GM23338 (cell line): Measurements from ENCODE around the gene LPP. TPM values are rescaled to one million over a fixed set of nuclear protein-coding genes. Genes with fewer than 3 reads are reported as not detected.

Source experiments
- ATAC-seq: fragments of 200-7000 bp; cut with Tn5 transposase; 3 replicates; pipeline ENCODE4 v1.9.1; 2020
- DNase-seq: peaks from one replicate; pipeline ENCODE4 v3.0.0-alpha.2; 2015; ENCODE audit warnings: low spot score
- H2AFZ ChIP-seq: fragments of 200-600 bp; sonication (generic); 2 replicates; pipeline ENCODE4 v1.8.0; 2016; ENCODE audit warnings: antibody characterized with exemption, mild to moderate bottlenecking, moderate library complexity
- H3F3A ChIP-seq: fragments of 200-600 bp; sonication (generic); replicated peaks from 2 replicates; pipeline ENCODE4 v1.8.0; 2017; ENCODE audit warnings: antibody characterized with exemption, mixed run types, low read depth
- H3K27ac ChIP-seq: fragments of 200-600 bp; sonication (generic); 2 replicates; pipeline ENCODE4 v1.6.1; 2016; ENCODE audit warnings: low read depth
- H3K27me3 ChIP-seq: fragments of 200-600 bp; sonication (generic); 2 replicates; pipeline ENCODE4 v1.8.0; 2016; ENCODE audit warnings: mild to moderate bottlenecking, mixed run types, moderate library complexity; ENCODE audit not compliant: insufficient read depth
- H3K36me3 ChIP-seq: fragments of 200-600 bp; sonication (generic); 2 replicates; pipeline ENCODE4 v1.8.0; 2016; ENCODE audit warnings: mild to moderate bottlenecking; ENCODE audit not compliant: insufficient read depth
- H3K4me1 ChIP-seq: fragments of 200-600 bp; sonication (generic); 2 replicates; pipeline ENCODE4 v1.8.0; 2016; ENCODE audit warnings: mild to moderate bottlenecking, moderate library complexity; ENCODE audit not compliant: insufficient read depth
- H3K4me2 ChIP-seq: fragments of 200-600 bp; sonication (generic); 2 replicates; pipeline ENCODE4 v1.7.1; 2017; ENCODE audit warnings: mixed run types
- H3K4me3 ChIP-seq: fragments of 200-600 bp; sonication (generic); 2 replicates; pipeline ENCODE4 v1.6.1; 2016; ENCODE audit warnings: mixed run types
- H3K79me2 ChIP-seq: fragments of 200-600 bp; sonication (generic); replicated peaks from 2 replicates; pipeline ENCODE4 v1.8.0; 2017; ENCODE audit warnings: mild to moderate bottlenecking; ENCODE audit not compliant: insufficient read depth
- H3K9me2 ChIP-seq: fragments of 200-600 bp; sonication (generic); 2 replicates; pipeline ENCODE4 v1.8.0; 2017; ENCODE audit not compliant: insufficient read depth
- H4K20me1 ChIP-seq: fragments of 200-600 bp; sonication (generic); replicated peaks from 2 replicates; pipeline ENCODE4 v1.8.0; 2017; ENCODE audit warnings: mild to moderate bottlenecking; ENCODE audit not compliant: insufficient read depth
- H3K27ac Mint-ChIP-seq: 2 replicates; pipeline ENCODE4 v1.8.0; 2020; ENCODE audit warnings: inconsistent platforms, mild to moderate bottlenecking, moderate library complexity, mixed read lengths
- H3K27me3 Mint-ChIP-seq: 3 replicates; pipeline ENCODE4 v1.8.0; 2022; ENCODE audit warnings: low read depth, mild to moderate bottlenecking, moderate library complexity, mixed read lengths, inconsistent platforms; ENCODE audit not compliant: insufficient read depth, poor library complexity
- H3K36me3 Mint-ChIP-seq: 3 replicates; pipeline ENCODE4 v1.8.0; 2021; ENCODE audit warnings: low read depth, mild to moderate bottlenecking, inconsistent platforms, moderate library complexity, mixed read lengths
- H3K4me1 Mint-ChIP-seq: 3 replicates; pipeline ENCODE4 v1.8.0; 2020; ENCODE audit warnings: mild to moderate bottlenecking, inconsistent platforms, mixed read lengths
- H3K4me3 Mint-ChIP-seq: 3 replicates; pipeline ENCODE4 v1.8.0; 2021; ENCODE audit warnings: moderate library complexity, mild to moderate bottlenecking, inconsistent platforms, mixed read lengths
- H3K9me3 Mint-ChIP-seq: 3 replicates; pipeline ENCODE4 v1.8.0; 2020; ENCODE audit warnings: moderate library complexity, mild to moderate bottlenecking, inconsistent platforms, mixed read lengths
- CREB1 ChIP-seq: fragments of 250-450 bp; sonication (Bioruptor Pico); IDR thresholded peaks from 2 replicates; pipeline ENCODE4 v1.5.0; 2020; ENCODE audit warnings: low read depth, mild to moderate bottlenecking, moderate library complexity
- EZH2 ChIP-seq: fragments of 200-600 bp; sonication (generic); IDR thresholded peaks from one replicate; pipeline ENCODE4 v1.8.0; 2017; ENCODE audit warnings: antibody characterized with exemption, mild to moderate bottlenecking, low read depth; ENCODE audit not compliant: unreplicated experiment
- EZH2phosphoT487 ChIP-seq: fragments of 200-600 bp; sonication (generic); IDR thresholded peaks from one replicate; pipeline ENCODE4 v1.8.1; 2018; ENCODE audit warnings: antibody characterized with exemption; ENCODE audit not compliant: unreplicated experiment
- JUNB ChIP-seq: IDR thresholded peaks from one replicate; pipeline ENCODE4 v1.6.1; 2016; ENCODE audit warnings: antibody characterized with exemption; ENCODE audit not compliant: unreplicated experiment
- NANOG ChIP-seq: IDR thresholded peaks from 2 replicates; pipeline ENCODE4 v1.6.1; 2016; ENCODE audit warnings: antibody characterized with exemption, borderline replicate concordance
- POLR2AphosphoS5 ChIP-seq: IDR thresholded peaks from 2 replicates; pipeline ENCODE4 v1.6.1; 2016; ENCODE audit warnings: antibody characterized with exemption, low read depth
- REST ChIP-seq: IDR thresholded peaks from one replicate; pipeline ENCODE4 v1.6.1; 2018; ENCODE audit warnings: antibody characterized with exemption; ENCODE audit not compliant: unreplicated experiment
- STAT1 ChIP-seq: IDR thresholded peaks from one replicate; pipeline ENCODE4 v1.6.1; 2016; ENCODE audit warnings: antibody characterized with exemption; ENCODE audit not compliant: unreplicated experiment
- ZNF331 ChIP-seq: fragments of 250-450 bp; sonication (Bioruptor Pico); IDR thresholded peaks from 2 replicates; pipeline ENCODE4 v1.5.0; 2020; ENCODE audit warnings: low read depth, mild to moderate bottlenecking, moderate library complexity
- ZNF462 ChIP-seq: fragments of 250-450 bp; sonication (Bioruptor Pico); IDR thresholded peaks from 2 replicates; pipeline ENCODE4 v1.5.0; 2020; ENCODE audit warnings: mild to moderate bottlenecking, moderate library complexity
- polyA plus RNA-seq: library from polyadenylated mRNA; unstranded; fragments of >200 nt; fragmentation: Nextera tagmentation; extraction: Ambion mirVana; gene quantifications from 2 replicates; pipeline ENCODE4 v1.2.1, GENCODE V29; 2016
- total RNA-seq: library from RNA; depleted of rRNA; stranded (reverse); fragments of >200 nt; shearing (Covaris generic); gene quantifications from 2 replicates; pipeline ENCODE4 v1.2.3, GENCODE V29; 2014
- TF ChIP-seq, protein P1 (sequence below), 2 experiments: fragments of 200-600 bp in 1 of 2; sonication (generic) in 1 of 2; conservative IDR thresholded peaks; 2 replicates each; pipeline versions ENCODE4 v1.5.1 to v1.6.1; 2016 to 2017; ENCODE audit warnings: antibody characterized with exemption in 2 of 2, low read depth in 2 of 2, mild to moderate bottlenecking in 2 of 2, moderate library complexity in 1 of 2
- TF ChIP-seq, protein P2 (sequence below): IDR thresholded peaks from 2 replicates; pipeline ENCODE4 v1.6.1; 2016; ENCODE audit warnings: antibody characterized with exemption

LPP gene
- total and polyA plus RNA-seq, 2 experiments from 2014 or later = 23.0 to 35.2 TPM

GRCh38 chr3:188881954-188882641 lies 728.1 kb downstream of the LPP start:
- no peaks in the 10 kb centered on the region; the same call in 2 of the 3 replicates for H3K36me3 Mint-ChIP-seq
- no peak overlapping the region for H3K4me3 Mint-ChIP-seq
- no peaks in the 10 kb centered on the region for H3K79me2 ChIP-seq
- no peaks in the 10 kb centered on the region for H4K20me1 ChIP-seq
- no peaks in the 10 kb centered on the region for H3K27me3 Mint-ChIP-seq
- no peak for DNase-seq
- H3K27ac Mint-ChIP-seq = 0 out of 2 replicates have a peak overlapping the region, but pooled peaks have one; percentile 18
- no peak overlapping the region for H2AFZ ChIP-seq
- ATAC-seq = no peak
- no peaks in the 10 kb centered on the region for H3K4me1 ChIP-seq
- no peak overlapping the region for H3K27ac ChIP-seq
- no peak for TF ChIP-seq NANOG
- no peak for TF ChIP-seq REST
- no peak for TF ChIP-seq EZH2phosphoT487
- TF ChIP-seq JUNB = no peak
- no peak for TF ChIP-seq CREB1 (CRISPR knock-in tag)
- TF ChIP-seq, protein P1, sequence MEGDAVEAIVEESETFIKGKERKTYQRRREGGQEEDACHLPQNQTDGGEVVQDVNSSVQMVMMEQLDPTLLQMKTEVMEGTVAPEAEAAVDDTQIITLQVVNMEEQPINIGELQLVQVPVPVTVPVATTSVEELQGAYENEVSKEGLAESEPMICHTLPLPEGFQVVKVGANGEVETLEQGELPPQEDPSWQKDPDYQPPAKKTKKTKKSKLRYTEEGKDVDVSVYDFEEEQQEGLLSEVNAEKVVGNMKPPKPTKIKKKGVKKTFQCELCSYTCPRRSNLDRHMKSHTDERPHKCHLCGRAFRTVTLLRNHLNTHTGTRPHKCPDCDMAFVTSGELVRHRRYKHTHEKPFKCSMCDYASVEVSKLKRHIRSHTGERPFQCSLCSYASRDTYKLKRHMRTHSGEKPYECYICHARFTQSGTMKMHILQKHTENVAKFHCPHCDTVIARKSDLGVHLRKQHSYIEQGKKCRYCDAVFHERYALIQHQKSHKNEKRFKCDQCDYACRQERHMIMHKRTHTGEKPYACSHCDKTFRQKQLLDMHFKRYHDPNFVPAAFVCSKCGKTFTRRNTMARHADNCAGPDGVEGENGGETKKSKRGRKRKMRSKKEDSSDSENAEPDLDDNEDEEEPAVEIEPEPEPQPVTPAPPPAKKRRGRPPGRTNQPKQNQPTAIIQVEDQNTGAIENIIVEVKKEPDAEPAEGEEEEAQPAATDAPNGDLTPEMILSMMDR (conservative IDR thresholded peaks at IDR 0.05; ENCODE audit: low read depth in 2 of 2) = no peak
- no peak for TF ChIP-seq STAT1
- TF ChIP-seq EZH2 = no peak
- TF ChIP-seq, protein P2, sequence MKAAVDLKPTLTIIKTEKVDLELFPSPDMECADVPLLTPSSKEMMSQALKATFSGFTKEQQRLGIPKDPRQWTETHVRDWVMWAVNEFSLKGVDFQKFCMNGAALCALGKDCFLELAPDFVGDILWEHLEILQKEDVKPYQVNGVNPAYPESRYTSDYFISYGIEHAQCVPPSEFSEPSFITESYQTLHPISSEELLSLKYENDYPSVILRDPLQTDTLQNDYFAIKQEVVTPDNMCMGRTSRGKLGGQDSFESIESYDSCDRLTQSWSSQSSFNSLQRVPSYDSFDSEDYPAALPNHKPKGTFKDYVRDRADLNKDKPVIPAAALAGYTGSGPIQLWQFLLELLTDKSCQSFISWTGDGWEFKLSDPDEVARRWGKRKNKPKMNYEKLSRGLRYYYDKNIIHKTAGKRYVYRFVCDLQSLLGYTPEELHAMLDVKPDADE = no peak
- TF ChIP-seq ZNF331 (CRISPR knock-in tag) = no peak
- TF ChIP-seq ZNF462 = no peak
- no peak for TF ChIP-seq POLR2AphosphoS5
- no peaks in the 10 kb centered on the region; the same call in 2 of the 3 replicates for H3K9me3 Mint-ChIP-seq
- no peaks in the 10 kb centered on the region for H3K4me1 Mint-ChIP-seq
- no peak overlapping the region for H3K4me2 ChIP-seq
- H3K9me2 ChIP-seq = no peaks in the 10 kb centered on the region
- no peaks in the 10 kb centered on the region for H3K36me3 ChIP-seq
- H3K4me3 ChIP-seq = no peak overlapping the region
- H3K27me3 ChIP-seq = no peaks in the 10 kb centered on the region
- no peaks in the 10 kb centered on the region for H3F3A ChIP-seq
